K562 (cell line): ENCODE measurements around the gene VPS13D.

Source experiments
- CTCF ChIP-seq, 3 experiments: IDR thresholded peaks in 2 of 3; conservative IDR thresholded peaks in 1 of 3; 2 replicates each; pipeline ENCODE4 v1.5.1; 2011 to 2012; ENCODE audit warnings: low read length in 3 of 3, mild to moderate bottlenecking in 3 of 3, control low read depth in 2 of 3, improper control_type of control experiment in 1 of 3, inconsistent platforms in 1 of 3, low read depth in 1 of 3, mixed read lengths in 1 of 3, moderate library complexity in 1 of 3; ENCODE audit not compliant: insufficient read depth in 2 of 3
- EZH2 ChIP-seq: IDR thresholded peaks from 2 replicates; pipeline ENCODE4 v1.6.1; 2012; ENCODE audit warnings: low read depth, mild to moderate bottlenecking, inconsistent platforms, low read length, borderline replicate concordance
- HDAC6 ChIP-seq: IDR thresholded peaks from 2 replicates; pipeline ENCODE4 v1.6.1; 2012; ENCODE audit warnings: low read depth, mild to moderate bottlenecking, control low read depth, inconsistent platforms, low read length, moderate library complexity
- HNRNPH1 ChIP-seq: fragments of 200-400 bp; formaldehyde crosslinking; optimal IDR thresholded peaks from 2 replicates; pipeline ENCODE3; 2017; ENCODE audit warnings: low read depth, mild to moderate bottlenecking, low read length, moderate library complexity
- JUND ChIP-seq, 2 experiments: IDR thresholded peaks; 2 replicates in 1 of 2; 3 replicates in 1 of 2; pipeline ENCODE4 v1.6.1; 2011; ENCODE audit warnings: borderline replicate concordance in 2 of 2, low read depth in 2 of 2, low read length in 2 of 2, improper control_type of control experiment in 1 of 2, missing biosample characterization in 1 of 2, missing genetic modification characterization in 1 of 2, missing genetic modification reagents in 1 of 2
- KLF13 ChIP-seq: fragments of 450-650 bp; IDR thresholded peaks from 2 replicates; pipeline ENCODE4 v1.6.1; 2016; ENCODE audit warnings: missing genetic modification characterization, low read depth, mild to moderate bottlenecking, missing compliant biosample characterization, moderate library complexity, borderline replicate concordance
- MEF2D ChIP-seq: conservative IDR thresholded peaks from 2 replicates; pipeline ENCODE4 v1.6.1; 2016; ENCODE audit warnings: low read depth, missing genetic modification characterization, missing compliant biosample characterization
- YY1 ChIP-seq, 3 experiments: IDR thresholded peaks; 2 replicates each; pipeline ENCODE4 v1.6.1; 2011; ENCODE audit warnings: low read length in 2 of 3, mild to moderate bottlenecking in 2 of 3, moderate library complexity in 2 of 3, borderline replicate concordance in 1 of 3, control low read depth in 1 of 3, low read depth in 1 of 3; ENCODE audit not compliant: insufficient read depth in 3 of 3, insufficient replicate concordance in 2 of 3, control insufficient read depth in 1 of 3, insufficient read length in 1 of 3; ENCODE audit errors: extremely low read depth in 1 of 3
- ZC3H8 ChIP-seq: fragments of 450-650 bp; IDR thresholded peaks from 2 replicates; pipeline ENCODE4 v1.6.1; 2017
- ZNF124 ChIP-seq: sonication (generic); formaldehyde crosslinking; IDR thresholded peaks from 2 replicates; pipeline ENCODE4 v1.8.1; 2022; ENCODE audit warnings: missing genetic modification reagents
- TF ChIP-seq, protein P1 (sequence below): sonication (generic); formaldehyde crosslinking; IDR thresholded peaks from 2 replicates; pipeline ENCODE4 v1.8.0; 2023; ENCODE audit warnings: missing genetic modification reagents, mild to moderate bottlenecking, borderline replicate concordance

- TF ChIP-seq CTCF (IDR thresholded peaks at IDR 0.05 in 2 of 3, conservative IDR thresholded peaks at IDR 0.05 in 1 of 3; ENCODE audit: insufficient read depth in 2 of 3, low read depth in 1 of 3, low read length in 3 of 3) (no peak), ZNF124 (CRISPR knock-in tag) (no peak), MEF2D (tag) (no peak), EZH2 (no peak), KLF13 (tag) (no peak), JUND (IDR thresholded peaks at IDR 0.05; ENCODE audit: borderline replicate concordance, low read depth, low read length) (no peak), JUND (tag; IDR thresholded peaks at IDR 0.05; ENCODE audit: borderline replicate concordance, low read depth, low read length) (no peak), HDAC6 (no peak), ZC3H8 (no peak), HNRNPH1 (no peak), YY1 (IDR thresholded peaks at IDR 0.05; ENCODE audit: borderline replicate concordance in 1 of 3, control insufficient read depth in 1 of 3, extremely low read depth in 1 of 3, insufficient read depth in 3 of 3, insufficient read length in 1 of 3, insufficient replicate concordance in 2 of 3, low read depth in 1 of 3, low read length in 2 of 3) (no peak)
- TF ChIP-seq, protein P1, sequence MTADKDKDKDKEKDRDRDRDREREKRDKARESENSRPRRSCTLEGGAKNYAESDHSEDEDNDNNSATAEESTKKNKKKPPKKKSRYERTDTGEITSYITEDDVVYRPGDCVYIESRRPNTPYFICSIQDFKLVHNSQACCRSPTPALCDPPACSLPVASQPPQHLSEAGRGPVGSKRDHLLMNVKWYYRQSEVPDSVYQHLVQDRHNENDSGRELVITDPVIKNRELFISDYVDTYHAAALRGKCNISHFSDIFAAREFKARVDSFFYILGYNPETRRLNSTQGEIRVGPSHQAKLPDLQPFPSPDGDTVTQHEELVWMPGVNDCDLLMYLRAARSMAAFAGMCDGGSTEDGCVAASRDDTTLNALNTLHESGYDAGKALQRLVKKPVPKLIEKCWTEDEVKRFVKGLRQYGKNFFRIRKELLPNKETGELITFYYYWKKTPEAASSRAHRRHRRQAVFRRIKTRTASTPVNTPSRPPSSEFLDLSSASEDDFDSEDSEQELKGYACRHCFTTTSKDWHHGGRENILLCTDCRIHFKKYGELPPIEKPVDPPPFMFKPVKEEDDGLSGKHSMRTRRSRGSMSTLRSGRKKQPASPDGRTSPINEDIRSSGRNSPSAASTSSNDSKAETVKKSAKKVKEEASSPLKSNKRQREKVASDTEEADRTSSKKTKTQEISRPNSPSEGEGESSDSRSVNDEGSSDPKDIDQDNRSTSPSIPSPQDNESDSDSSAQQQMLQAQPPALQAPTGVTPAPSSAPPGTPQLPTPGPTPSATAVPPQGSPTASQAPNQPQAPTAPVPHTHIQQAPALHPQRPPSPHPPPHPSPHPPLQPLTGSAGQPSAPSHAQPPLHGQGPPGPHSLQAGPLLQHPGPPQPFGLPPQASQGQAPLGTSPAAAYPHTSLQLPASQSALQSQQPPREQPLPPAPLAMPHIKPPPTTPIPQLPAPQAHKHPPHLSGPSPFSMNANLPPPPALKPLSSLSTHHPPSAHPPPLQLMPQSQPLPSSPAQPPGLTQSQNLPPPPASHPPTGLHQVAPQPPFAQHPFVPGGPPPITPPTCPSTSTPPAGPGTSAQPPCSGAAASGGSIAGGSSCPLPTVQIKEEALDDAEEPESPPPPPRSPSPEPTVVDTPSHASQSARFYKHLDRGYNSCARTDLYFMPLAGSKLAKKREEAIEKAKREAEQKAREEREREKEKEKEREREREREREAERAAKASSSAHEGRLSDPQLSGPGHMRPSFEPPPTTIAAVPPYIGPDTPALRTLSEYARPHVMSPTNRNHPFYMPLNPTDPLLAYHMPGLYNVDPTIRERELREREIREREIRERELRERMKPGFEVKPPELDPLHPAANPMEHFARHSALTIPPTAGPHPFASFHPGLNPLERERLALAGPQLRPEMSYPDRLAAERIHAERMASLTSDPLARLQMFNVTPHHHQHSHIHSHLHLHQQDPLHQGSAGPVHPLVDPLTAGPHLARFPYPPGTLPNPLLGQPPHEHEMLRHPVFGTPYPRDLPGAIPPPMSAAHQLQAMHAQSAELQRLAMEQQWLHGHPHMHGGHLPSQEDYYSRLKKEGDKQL (CRISPR knock-in tag), result no peak
Measured at GRCh38 chr1:12524266-12524665, 294.4 kb downstream of the VPS13D start.
